LHCN-M2 (cell line): ENCODE results near the gene SIRT7. TPM values are rescaled to one million over a fixed set of nuclear protein-coding genes. Genes with fewer than 3 reads are reported as not detected.
"Not testable (repeated sequence)": the region's sequence is repeated elsewhere in the genome, so short reads cannot be mapped to it uniquely, and the experiment has no call there.

ENCODE experiments used
- DNase-seq: peaks from one replicate; pipeline ENCODE4 v3.0.0-alpha.2; 2012; ENCODE audit warnings: low read depth
- total RNA-seq: library from RNA; depleted of rRNA; stranded (reverse); fragments of >200 nt; gene quantifications from 2 replicates; pipeline ENCODE4 v1.2.3, GENCODE V29; 2014

Gene SIRT7
- total RNA-seq, 1 experiment from 2014 or later: 20.0 TPM

GRCh38 chr17:81921996-81922565, 4.1 kb upstream of the SIRT7 start:
- DNase-seq: no peak

GRCh38 chr17:81921537-81921862, 3.5 kb upstream of the SIRT7 start:
- DNase-seq: no peak

- DNase-seq: no peak
Measured at GRCh38 chr17:81920612-81921536, 2.9 kb upstream of the SIRT7 start.

- DNase-seq: no peak
Measured at GRCh38 chr17:81918832-81919545, 1.0 kb upstream of the SIRT7 start.

- DNase-seq: not testable (repeated sequence)
Measured at GRCh38 chr17:81918333-81918669, 325 bp upstream of the SIRT7 start.

GRCh38 chr17:81916234-81917001, 1.6 kb downstream of the SIRT7 start:
- peak; percentile 82 for DNase-seq

- DNase-seq: no peak
Measured at GRCh38 chr17:81915331-81915730, 2.6 kb downstream of the SIRT7 start.

- no peak for DNase-seq
Measured at GRCh38 chr17:81914103-81914850, 3.7 kb downstream of the SIRT7 start.

- DNase-seq: no peak
Measured at GRCh38 chr17:81913394-81914102, 4.4 kb downstream of the SIRT7 start.

- DNase-seq: no peak
Measured at GRCh38 chr17:81912441-81913309, 5.3 kb downstream of the SIRT7 start.

GRCh38 chr17:81911969-81912368, 6.0 kb downstream of the SIRT7 start:
- DNase-seq: no peak

- peak; percentile 78 for DNase-seq
Measured at GRCh38 chr17:81911277-81911961, 6.6 kb downstream of the SIRT7 start, which contains the start of gene PCYT2. TSS of gene PCYT2 (minus strand) at chr17:81911399. CDS start at chr17:81911355, 44 bp downstream.

- no peak for DNase-seq
Measured at GRCh38 chr17:81910840-81911276, 7.1 kb downstream of the SIRT7 start.

- DNase-seq: peak; percentile 14
Measured at GRCh38 chr17:81909966-81910839, 7.8 kb downstream of the SIRT7 start.

- no peak for DNase-seq
Measured at GRCh38 chr17:81909231-81909630, 8.7 kb downstream of the SIRT7 start.

GRCh38 chr17:81908793-81909192, 9.2 kb downstream of the SIRT7 start:
- DNase-seq: no peak
